Measurements from ENCODE around the gene ZFYVE27. TPM values are rescaled to one million over a fixed set of nuclear protein-coding genes. Genes with fewer than 3 reads are reported as not detected.

Gene ZFYVE27
- total RNA-seq, 1 donor from 2014 or later = 40.7 TPM

DNA sequence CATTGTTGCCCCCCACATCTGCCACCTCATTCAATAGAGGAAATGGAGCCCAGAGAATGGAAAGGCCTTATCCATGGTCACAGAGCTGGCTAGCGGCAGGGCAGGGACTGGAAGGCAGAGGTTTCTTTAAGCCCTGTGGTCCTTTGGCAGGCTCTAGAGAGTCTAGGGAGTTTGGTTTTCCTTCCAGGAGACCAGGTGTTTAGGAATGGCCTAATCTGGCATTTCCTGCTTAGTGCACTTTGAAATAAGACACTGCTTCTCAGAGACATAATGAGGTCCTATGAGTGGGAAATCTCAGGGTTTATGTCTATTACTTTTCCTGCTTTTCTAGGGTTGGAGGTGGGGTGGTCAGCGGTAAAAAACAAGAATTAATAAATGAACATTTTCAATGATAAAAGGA lies 17.3 kb upstream of the ZFYVE27 start:
- H3K9me3 Mint-ChIP-seq = no peaks in the 10 kb centered on the region
- H3K27ac Mint-ChIP-seq = peak overlapping the region; percentile 76
- H3K4me3 Mint-ChIP-seq = no peak overlapping the region
- no peaks in the 10 kb centered on the region for H3K27me3 Mint-ChIP-seq (ENCODE audit: low read depth)
- peaks cover 21% of the 10 kb centered on the region for H3K36me3 Mint-ChIP-seq
- peaks cover 47% of the 10 kb centered on the region for H3K4me1 Mint-ChIP-seq
- no peak for DNase-seq (ENCODE audit: low spot score in 2 of 2, unreplicated experiment in 2 of 2)
- TF ChIP-seq, protein P1, sequence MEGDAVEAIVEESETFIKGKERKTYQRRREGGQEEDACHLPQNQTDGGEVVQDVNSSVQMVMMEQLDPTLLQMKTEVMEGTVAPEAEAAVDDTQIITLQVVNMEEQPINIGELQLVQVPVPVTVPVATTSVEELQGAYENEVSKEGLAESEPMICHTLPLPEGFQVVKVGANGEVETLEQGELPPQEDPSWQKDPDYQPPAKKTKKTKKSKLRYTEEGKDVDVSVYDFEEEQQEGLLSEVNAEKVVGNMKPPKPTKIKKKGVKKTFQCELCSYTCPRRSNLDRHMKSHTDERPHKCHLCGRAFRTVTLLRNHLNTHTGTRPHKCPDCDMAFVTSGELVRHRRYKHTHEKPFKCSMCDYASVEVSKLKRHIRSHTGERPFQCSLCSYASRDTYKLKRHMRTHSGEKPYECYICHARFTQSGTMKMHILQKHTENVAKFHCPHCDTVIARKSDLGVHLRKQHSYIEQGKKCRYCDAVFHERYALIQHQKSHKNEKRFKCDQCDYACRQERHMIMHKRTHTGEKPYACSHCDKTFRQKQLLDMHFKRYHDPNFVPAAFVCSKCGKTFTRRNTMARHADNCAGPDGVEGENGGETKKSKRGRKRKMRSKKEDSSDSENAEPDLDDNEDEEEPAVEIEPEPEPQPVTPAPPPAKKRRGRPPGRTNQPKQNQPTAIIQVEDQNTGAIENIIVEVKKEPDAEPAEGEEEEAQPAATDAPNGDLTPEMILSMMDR (IDR thresholded peaks at IDR 0.05; ENCODE audit: unreplicated experiment) = no peak

DNA sequence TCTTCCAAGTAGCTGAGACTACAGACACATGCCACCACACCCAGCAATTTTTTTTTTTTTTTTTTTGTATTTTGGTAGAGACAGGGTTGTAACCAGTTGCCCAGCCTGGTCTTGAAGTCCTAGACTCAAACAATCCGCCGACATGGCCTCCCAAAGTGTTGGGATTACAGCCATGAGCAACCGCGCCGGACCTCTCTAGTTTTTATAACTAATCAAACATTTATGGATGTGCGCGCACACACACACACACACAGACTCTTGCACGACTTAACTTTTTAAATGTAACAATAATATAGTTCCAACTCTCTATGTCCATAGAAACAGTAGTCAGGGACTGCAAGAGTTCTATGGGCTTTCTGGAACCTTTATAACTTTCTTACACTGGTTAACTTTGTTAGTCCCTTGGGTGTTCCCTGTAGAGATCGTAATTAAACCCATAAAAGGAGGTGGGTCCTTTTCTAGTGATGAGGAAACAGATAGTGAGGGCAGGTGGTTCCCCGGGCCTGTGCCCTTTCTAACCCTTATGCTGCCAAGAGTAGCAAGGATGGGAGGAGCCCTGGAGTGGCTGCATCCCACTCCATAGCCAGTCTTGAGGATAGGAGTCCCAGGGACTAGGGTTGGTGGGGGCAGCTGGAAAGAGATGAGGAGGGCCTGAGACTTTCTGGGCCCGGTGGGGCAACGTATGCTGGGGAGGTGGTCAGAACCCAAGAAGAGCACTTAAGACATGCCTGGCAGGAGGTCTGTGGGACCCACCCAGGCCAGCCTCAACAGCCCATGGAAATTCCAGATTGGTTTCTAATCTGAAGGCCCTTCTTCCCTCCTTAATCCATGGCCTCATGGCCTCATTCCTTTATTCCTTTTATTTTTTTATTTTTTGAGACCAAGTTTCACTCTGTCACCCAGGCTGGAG lies 14.8 kb upstream of the ZFYVE27 start:
- Mint-ChIP-seq H3K9me3 (no peaks in the 10 kb centered on the region), H3K4me3 (no peak overlapping the region), H3K4me1 (peaks cover 27% of the 10 kb centered on the region), H3K36me3 (peaks cover 18% of the 10 kb centered on the region), H3K27ac (no peak overlapping the region), H3K27me3 (ENCODE audit: low read depth) (no peaks in the 10 kb centered on the region)
- TF ChIP-seq, protein P1 (IDR thresholded peaks at IDR 0.05; ENCODE audit: unreplicated experiment) = no peak
- DNase-seq (ENCODE audit: low spot score in 2 of 2, unreplicated experiment in 2 of 2) = no peak

DNA sequence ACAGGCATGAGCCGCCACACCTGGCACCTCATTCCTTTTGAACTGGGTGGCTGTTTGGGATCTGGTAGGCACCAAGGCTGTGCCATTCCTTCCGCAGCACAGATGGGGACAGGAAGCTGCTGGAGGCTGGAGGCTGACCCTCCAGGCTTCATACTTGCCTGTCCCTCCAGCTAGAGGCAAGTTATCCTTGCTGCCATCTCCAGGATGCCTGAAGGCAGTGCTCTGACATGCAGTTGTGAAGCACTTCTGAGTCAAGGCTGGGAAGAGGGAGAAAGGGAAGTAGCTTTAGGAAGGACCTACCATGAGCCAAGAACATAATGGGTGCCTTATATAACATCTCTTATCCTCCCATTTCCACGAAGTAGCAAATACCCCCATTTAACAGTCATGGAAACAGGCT lies 13.9 kb upstream of the ZFYVE27 start:
- no peak overlapping the region for H3K27ac Mint-ChIP-seq
- TF ChIP-seq, protein P1 (IDR thresholded peaks at IDR 0.05; ENCODE audit: unreplicated experiment) = no peak
- H3K27me3 Mint-ChIP-seq (ENCODE audit: low read depth) = no peaks in the 10 kb centered on the region
- no peak overlapping the region for H3K4me3 Mint-ChIP-seq
- no peak for DNase-seq (ENCODE audit: low spot score in 2 of 2, unreplicated experiment in 2 of 2)
- peaks cover 18% of the 10 kb centered on the region for H3K4me1 Mint-ChIP-seq
- peaks cover 12% of the 10 kb centered on the region for H3K36me3 Mint-ChIP-seq
- no peaks in the 10 kb centered on the region for H3K9me3 Mint-ChIP-seq

DNA sequence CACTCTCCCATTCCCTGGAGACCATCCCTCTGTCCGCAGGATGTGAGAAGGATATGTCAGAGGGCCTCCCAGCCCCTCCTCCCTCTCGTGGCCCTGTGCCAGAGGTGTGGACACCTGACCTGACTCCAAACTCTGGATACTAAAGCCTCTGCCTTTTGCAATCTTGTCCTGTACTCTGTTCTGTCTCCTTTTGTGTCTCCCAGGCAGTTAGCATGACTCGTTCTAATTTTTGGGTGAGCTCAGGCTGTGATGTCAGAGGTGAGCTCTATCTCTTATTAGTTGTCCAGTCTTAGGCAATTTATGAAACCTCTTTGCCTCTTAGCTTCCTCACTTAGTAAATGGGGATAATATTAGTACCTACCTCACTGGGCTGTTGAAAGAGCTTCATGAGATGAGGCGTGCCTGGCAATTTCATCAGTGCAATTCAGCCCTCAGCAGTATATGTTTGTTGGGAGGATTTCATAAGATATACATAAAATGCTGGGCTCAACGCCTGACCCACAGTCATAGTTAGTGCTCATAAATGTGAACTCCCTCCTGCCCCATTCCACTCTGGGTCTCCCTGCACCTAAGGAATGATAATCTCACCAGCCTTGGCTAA lies 12.5 kb upstream of the ZFYVE27 start:
- peaks cover 4% of the 10 kb centered on the region for H3K4me1 Mint-ChIP-seq
- no peak for DNase-seq (ENCODE audit: low spot score in 2 of 2, unreplicated experiment in 2 of 2)
- TF ChIP-seq, protein P1 (IDR thresholded peaks at IDR 0.05; ENCODE audit: unreplicated experiment) = no peak
- H3K27me3 Mint-ChIP-seq (ENCODE audit: low read depth) = no peaks in the 10 kb centered on the region
- peaks cover 10% of the 10 kb centered on the region for H3K36me3 Mint-ChIP-seq
- no peak overlapping the region for H3K4me3 Mint-ChIP-seq
- H3K27ac Mint-ChIP-seq = no peak overlapping the region
- no peaks in the 10 kb centered on the region for H3K9me3 Mint-ChIP-seq

DNA sequence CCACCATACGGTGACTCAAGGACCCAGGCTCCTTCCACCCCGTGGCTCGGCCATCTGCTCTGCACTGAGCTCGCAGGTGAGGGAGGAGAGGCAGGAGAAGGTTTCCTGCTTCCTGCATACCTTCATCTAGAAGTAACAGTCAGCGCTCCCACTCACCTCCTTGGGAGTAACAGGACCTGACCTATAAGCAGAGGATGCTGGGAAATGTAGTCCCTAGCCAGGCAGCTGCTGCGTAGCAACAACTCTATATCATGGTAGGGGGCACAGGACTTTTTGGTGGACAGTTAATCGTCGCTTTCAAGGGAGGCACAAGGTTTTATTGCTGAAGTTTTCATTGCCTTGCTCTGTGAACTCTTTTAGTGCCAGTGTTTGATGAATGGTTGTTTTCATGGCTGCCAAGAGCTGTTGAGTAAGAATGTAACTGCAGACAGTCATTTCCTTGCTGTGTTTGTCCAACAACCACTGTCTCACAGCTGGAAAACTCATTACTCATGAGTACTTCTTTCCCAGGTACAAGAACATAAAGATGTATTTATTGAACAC lies 10.2 kb upstream of the ZFYVE27 start:
- H3K9me3 Mint-ChIP-seq = no peaks in the 10 kb centered on the region
- H3K27ac Mint-ChIP-seq = no peak overlapping the region
- peaks cover 6% of the 10 kb centered on the region for H3K36me3 Mint-ChIP-seq
- H3K4me1 Mint-ChIP-seq = no peaks in the 10 kb centered on the region
- H3K4me3 Mint-ChIP-seq = peak overlapping the region; percentile 30
- DNase-seq (ENCODE audit: low spot score in 2 of 2, unreplicated experiment in 2 of 2) = no peak
- TF ChIP-seq, protein P1 (IDR thresholded peaks at IDR 0.05; ENCODE audit: unreplicated experiment) = no peak
- no peaks in the 10 kb centered on the region for H3K27me3 Mint-ChIP-seq (ENCODE audit: low read depth)

Measured in mesothelial cell of epicardium (in vitro differentiated cells).